Measurements from ENCODE around the gene CEACAM19. TPM values are rescaled to one million over a fixed set of nuclear protein-coding genes. Genes with fewer than 3 reads are reported as not detected.
"Not testable (repeated sequence)": the region's sequence is repeated elsewhere in the genome, so short reads cannot be mapped to it uniquely, and the experiment has no call there.

Gene CEACAM19
- total and polyA plus RNA-seq, 11 donors, result 1.9 to 12.8 (median 5.1) TPM

- Histone ChIP-seq H3K9me3 (peaks cover 0 to 10% (median 3%) of the 10 kb centered on the region in 12 donors), H3K4me1 (peaks cover 4 to 56% (median 27%) of the 10 kb centered on the region in 12 donors), H3K27me3 (no peaks in the 10 kb centered on the region), H3K27ac (peak overlapping the region; percentile 39 to 96 (median 81)), H3K4me3 (peak overlapping the region in 10 of 12 donors; percentile 24 to 47 (median 40)), H3K36me3 (no peaks in the 10 kb centered on the region)
- no peak for TF ChIP-seq POLR2A (IDR thresholded peaks at IDR 0.05)
- TF ChIP-seq CTCF (IDR thresholded peaks at IDR 0.05), result no peak
- peak; percentile 83 to 91 (median 87) for DNase-seq
- peak; percentile 81 to 89 (median 83) for ATAC-seq
- intact Hi-C loops (cut with DNase I), result loop anchor here in 1 of 10 donors (1.0 kb wide), 1 partner anchor 23 kb away; no protein-coding TSS in a partner anchor
- 12 to 20% (median 14%) methylated on average over 10 to 11 of the region's 11 CpGs for WGBS, 4 donors
Observed at GRCh38 chr19:44718441-44719261, 47.4 kb downstream of the CEACAM19 start.

GRCh38 chr19:44719262-44719701 lies 48.0 kb downstream of the CEACAM19 start:
- Histone ChIP-seq H3K27me3 (no peaks in the 10 kb centered on the region), H3K4me1 (peaks cover 7 to 63% (median 31%) of the 10 kb centered on the region in 12 donors), H3K27ac (peak overlapping the region in 11 of 12 donors; percentile 44 to 96 (median 79)), H3K9me3 (peaks cover 0 to 10% (median 3%) of the 10 kb centered on the region in 12 donors), H3K4me3 (peak overlapping the region in 1 of 12 donors; percentile 47), H3K36me3 (no peaks in the 10 kb centered on the region)
- intact Hi-C loops (cut with DNase I), result no loop called here
- WGBS, 4 donors, result 68 to 81% (median 73%) methylated on average over 8 of the region's 8 CpGs
- DNase-seq (no peak), ATAC-seq (no peak)
- TF ChIP-seq CTCF (IDR thresholded peaks at IDR 0.05) (no peak), POLR2A (IDR thresholded peaks at IDR 0.05) (no peak)

GRCh38 chr19:44720396-44720795 lies 49.1 kb downstream of the CEACAM19 start:
- 89 to 96% (median 93%) methylated on average over 9 of the region's 9 CpGs for WGBS, 4 donors
- DNase-seq, H3K27ac ChIP-seq, H3K9me3 ChIP-seq, H3K4me3 ChIP-seq, ATAC-seq, H3K27me3 ChIP-seq, H3K36me3 ChIP-seq: not testable (repeated sequence)
- H3K4me1 ChIP-seq, result peaks cover 7 to 74% (median 37%) of the 10 kb centered on the region in 12 donors
- intact Hi-C loops (cut with DNase I), result loop anchor here in 4 of 10 donors (5.0 to 10.0 kb wide), 3 partner anchors 33 to 124 kb away; partner anchors contain the start of gene NECTIN2 (in 1 of the 4)

DNA sequence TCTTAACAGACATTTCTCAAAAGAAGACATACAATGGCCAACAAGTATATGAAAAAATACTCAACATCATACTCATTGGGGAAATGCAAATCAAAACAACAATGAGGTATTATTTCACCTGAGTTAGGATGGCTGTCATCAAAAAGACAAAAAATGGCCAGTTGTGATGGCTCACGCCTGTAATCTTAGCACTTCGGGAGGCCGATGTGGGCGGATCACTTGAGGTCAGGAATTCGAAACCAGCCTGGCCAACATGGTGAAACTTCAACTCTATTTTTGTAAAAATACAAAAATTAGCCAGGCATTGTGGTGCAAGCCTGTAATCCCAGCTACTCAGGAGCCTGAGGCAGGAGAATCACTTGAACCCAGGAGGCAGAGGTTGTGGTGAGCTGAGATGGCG lies 49.7 kb downstream of the CEACAM19 start:
- no peak for DNase-seq
- Histone ChIP-seq H3K4me1 (peaks cover 7 to 79% (median 40%) of the 10 kb centered on the region in 12 donors), H3K36me3 (no peaks in the 10 kb centered on the region), H3K27me3 (no peaks in the 10 kb centered on the region), H3K27ac (peak overlapping the region in 2 of 12 donors; percentile 54 to 70), H3K9me3 (no peaks in the 10 kb centered on the region), H3K4me3 (no peak overlapping the region)
- TF ChIP-seq POLR2A (IDR thresholded peaks at IDR 0.05), result no peak
- TF ChIP-seq CTCF (IDR thresholded peaks at IDR 0.05), result no peak
- 75 to 81% (median 78%) methylated on average over 6 of the region's 6 CpGs for WGBS, 4 donors
- intact Hi-C loops (cut with DNase I), result loop anchor here in 4 of 10 donors (5.0 to 10.0 kb wide), 3 partner anchors 34 to 124 kb away; partner anchors contain the start of gene NECTIN2 (in 1 of the 4)
- ATAC-seq, result no peak

- intact Hi-C loops (cut with DNase I), result loop anchor here in 4 of 10 donors (5.0 to 10.0 kb wide), 3 partner anchors 34 to 123 kb away; partner anchors contain the start of gene NECTIN2 (in 1 of the 4)
- not testable (repeated sequence) for ATAC-seq, H3K27me3 ChIP-seq, DNase-seq, H3K36me3 ChIP-seq, H3K4me3 ChIP-seq, H3K9me3 ChIP-seq
- peak overlapping the region in 3 of 12 donors; percentile 8 to 70 (median 54) for H3K27ac ChIP-seq
- WGBS, 4 donors, result 88 to 95% (median 90%) methylated on average over 5 of the region's 5 CpGs
- peaks cover 7 to 80% (median 40%) of the 10 kb centered on the region in 12 donors for H3K4me1 ChIP-seq
Observed at GRCh38 chr19:44721369-44721768, 50.1 kb downstream of the CEACAM19 start.

All from heart left ventricle (tissue), 16 donors.